Muscle of arm (tissue), 12 donors: ENCODE measurements around the gene ATP8B3. TPM values are rescaled to one million over a fixed set of nuclear protein-coding genes. Genes with fewer than 3 reads are reported as not detected.

Source experiments
- DNase-seq: peaks from one replicate; pipeline ENCODE4 v3.0.0-alpha.2; 2013
- polyA plus RNA-seq, 12 donors: library from polyadenylated mRNA; unstranded; fragments of 120-200 nt; gene quantifications; one replicate each; pipeline ENCODE4 v1.2.1, GENCODE V29; 2013; ENCODE audit not compliant: insufficient read length in 12 of 12

The ATP8B3 gene
- polyA plus RNA-seq, 12 donors, result 0.41 to 2.8 (median 0.62) TPM; not detected in 2

GRCh38 chr19:1756705-1757465 is 55.2 kb downstream of the ATP8B3 start:
- DNase-seq, result no peak

- no peak for DNase-seq
Observed at GRCh38 chr19:1756264-1756663, 55.8 kb downstream of the ATP8B3 start.

- no peak for DNase-seq
Observed at GRCh38 chr19:1755467-1756171, 56.5 kb downstream of the ATP8B3 start.

GRCh38 chr19:1754636-1755466 is 57.2 kb downstream of the ATP8B3 start:
- no peak for DNase-seq

DNA sequence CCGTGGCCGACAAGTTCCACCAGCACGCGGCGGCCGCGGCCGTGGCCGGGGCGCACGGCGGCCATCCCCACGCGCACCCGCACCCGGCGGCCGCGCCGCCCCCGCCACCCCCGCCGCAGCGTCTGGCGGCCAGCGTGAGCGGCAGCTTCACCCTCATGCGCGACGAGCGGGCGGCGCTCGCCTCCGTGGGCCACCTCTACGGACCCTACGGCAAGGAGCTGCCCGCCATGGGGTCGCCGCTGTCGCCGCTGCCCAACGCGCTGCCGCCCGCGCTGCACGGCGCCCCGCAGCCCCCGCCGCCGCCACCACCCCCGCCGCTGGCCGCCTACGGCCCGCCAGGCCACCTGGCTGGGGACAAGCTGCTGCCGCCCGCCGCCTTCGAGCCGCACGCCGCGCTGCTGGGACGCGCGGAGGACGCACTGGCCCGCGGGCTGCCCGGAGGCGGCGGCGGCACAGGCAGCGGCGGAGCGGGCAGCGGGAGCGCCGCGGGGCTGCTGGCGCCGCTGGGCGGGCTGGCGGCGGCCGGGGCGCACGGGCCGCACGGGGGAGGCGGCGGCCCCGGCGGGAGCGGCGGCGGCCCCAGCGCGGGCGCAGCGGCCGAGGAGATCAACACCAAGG is 57.9 kb downstream of the ATP8B3 start:
- no peak for DNase-seq

GRCh38 chr19:1752757-1753728 is 59.0 kb downstream of the ATP8B3 start, which contains the start of gene ONECUT3:
TSS of gene ONECUT3 (plus strand) at chr19:1753506. CDS start at chr19:1753663, 157 bp downstream.
- no peak for DNase-seq

DNA sequence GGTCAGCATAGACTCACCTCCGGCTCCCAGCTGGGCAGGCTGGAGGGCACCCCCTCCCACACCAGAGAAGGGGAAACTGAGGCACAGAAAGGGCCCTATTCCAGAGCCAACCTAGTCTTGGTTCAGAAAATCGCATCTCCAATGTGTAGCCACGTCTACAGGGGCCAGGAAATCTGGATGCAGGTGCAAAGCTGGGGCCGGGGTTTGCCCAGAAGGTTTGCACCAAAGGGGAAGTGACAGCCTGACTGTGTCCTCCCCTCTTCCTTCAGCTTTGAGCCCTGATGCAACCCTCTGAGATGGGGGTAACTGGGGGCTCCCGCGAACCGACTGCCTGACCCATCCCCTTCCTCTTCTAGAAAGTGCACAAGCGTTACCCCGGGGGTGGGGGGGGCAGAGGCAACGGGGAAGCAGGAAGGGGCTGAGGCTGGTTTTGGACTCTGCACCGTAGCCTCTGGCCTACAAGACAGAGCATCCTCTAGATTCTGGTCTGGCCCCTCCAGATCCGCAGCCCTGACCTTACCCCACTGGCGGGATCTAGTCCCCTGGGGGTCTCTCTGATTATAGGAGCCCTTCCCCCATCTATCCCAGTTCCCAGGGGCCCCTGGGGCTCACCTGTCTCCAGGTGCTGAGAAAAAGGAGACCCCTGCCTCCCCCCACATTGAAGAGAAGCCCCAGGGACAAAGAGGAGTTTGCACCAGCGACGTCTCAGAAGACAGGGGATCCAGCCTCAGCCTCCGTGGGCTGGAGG is 59.9 kb downstream of the ATP8B3 start:
- DNase-seq, result no peak

DNA sequence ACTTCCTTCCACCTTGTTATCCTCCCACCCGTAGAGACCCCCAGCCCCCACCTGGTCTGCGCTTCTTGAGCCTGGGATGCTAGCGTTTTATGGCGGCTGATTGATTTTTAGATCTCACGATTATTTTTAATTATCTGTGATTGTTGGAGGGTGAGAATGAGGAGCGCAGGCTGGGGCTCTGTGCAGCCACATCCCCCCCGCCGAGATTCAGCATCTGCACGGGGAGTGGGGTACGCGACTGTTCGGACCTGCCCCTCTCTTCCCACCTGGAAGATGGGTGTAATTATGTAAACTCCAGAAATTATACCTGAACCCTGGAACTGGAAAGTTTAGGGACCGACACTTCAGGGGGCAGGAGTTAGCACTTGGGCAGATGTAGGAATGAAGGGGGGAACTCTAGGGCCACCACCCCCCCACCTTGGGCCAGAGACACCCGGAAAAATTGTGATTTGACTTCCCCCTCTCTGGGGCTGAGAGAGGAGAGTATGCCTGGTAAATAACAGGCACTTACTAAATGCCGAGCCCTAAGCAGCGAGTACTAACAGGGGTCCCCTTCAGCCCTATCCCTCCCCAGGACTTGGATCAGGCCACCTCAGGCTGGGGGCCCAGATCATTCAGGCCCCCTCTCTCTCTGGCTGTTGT is 60.6 kb downstream of the ATP8B3 start:
- DNase-seq, result no peak

DNA sequence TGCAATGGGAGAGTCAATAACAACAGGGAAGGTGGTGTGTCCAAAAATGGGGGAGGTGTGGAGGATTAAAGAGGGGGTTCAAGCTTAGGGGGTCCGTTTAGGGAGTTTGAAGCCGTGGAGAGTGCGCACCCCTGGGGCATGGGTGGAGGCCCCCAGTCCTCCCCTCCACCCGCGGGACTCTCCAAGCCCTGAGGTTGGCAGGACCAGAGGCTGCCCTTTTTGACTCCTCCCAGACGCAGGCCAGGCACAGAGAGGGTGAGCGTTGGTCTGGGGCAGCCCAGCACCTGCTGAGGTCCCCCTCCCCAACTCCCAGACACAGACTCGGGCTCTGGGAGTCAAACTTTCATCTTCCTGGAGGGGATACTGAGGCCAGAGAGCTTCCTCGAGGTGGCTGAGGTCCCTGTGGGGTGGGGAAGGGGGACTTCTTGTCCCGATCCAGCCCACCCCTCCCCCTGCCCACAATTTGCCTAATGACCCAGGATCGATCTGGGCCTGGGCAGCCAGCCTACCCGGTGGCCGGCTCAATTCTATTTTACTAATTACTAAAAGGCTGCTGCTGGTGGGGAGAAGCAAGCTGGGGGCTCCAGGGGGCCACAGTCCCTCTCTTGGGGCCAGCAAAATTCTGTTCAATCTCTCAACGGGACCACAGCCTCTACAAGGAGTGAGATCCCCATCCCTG is 61.6 kb downstream of the ATP8B3 start:
- DNase-seq, result no peak

- DNase-seq, result no peak
Observed at GRCh38 chr19:1749373-1750342, 62.4 kb downstream of the ATP8B3 start.

- no peak for DNase-seq
Observed at GRCh38 chr19:1748873-1749341, 63.2 kb downstream of the ATP8B3 start.

DNA sequence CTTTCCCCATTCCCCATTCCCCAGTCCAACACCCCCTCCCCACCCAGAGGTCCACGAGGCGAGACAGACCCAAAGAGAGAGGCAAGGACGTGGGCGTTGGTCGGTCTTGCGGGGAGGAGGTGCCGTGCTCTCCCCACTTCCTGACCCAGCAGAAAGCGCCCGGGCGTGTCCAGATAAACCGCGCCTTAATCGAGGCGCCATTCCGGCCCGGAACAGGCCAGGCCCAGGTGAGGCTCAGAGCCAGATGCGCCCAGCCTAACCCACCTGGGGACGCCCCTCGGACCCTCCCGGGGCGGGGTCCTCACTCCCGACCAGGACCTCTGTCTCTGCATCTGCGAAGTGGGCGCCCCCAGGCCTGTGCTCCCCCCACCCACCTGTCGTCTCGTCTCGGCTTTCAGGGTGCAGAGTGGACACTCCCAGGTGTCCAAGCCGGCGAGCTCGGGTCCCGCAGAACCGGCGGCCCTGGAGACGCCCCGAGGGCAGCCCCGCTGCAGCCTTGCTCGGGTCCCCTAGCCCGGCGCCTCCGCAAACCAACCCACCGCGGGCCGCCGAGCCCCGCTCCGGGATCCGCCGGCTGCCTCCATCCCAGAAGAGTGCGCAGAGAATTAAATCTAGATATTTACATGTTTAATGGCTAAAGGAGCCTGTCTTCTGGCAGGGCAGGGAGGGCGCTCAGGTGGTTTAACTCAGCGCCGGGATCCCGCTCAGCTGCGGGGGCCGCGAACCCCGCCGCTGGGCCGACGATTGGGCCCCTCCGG is 63.8 kb downstream of the ATP8B3 start:
- DNase-seq, result no peak

DNA sequence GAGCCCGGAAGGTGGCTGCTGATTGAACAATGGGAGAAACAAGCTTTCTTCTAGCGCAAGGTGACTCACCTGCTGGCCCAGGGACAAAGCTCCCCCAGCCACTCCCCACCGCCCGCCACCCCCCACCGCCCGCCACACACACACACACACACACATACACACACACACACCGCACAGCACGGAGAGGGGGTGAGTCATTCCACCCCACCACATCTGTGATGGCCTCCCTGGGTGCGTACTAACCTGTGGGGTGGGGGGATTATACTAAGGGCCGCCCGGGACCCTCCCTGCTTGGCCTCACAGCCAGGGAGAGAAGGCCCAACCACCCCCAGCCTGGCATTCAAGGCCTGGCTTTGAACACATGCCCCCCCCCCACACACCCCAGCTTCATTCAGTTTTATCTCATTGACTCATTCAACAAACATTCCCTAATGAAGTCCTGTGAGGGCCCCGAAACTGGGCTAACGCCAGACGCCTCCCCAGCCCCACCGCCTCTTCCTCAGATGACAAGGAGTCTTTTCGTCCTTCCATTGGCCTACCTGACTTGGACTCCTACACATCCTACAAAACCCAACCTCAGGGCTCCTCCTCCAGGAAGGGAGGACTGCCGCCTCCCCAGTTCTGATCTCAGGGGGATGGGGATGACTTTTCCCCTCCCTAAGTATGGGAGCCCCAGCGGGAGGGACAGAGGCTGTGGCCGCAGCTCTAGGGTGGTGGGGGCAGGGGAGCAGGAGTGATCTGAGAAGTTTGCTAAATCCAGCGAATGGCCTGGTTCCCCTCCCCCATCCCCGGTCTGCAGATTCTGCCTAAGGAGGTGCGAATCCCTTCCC is 64.6 kb downstream of the ATP8B3 start:
- DNase-seq, result no peak

GRCh38 chr19:1746401-1747284 is 65.4 kb downstream of the ATP8B3 start:
- DNase-seq, result no peak
